ENCODE measurements around the gene C19orf73. TPM values are rescaled to one million over a fixed set of nuclear protein-coding genes. Genes with fewer than 3 reads are reported as not detected.

Gene C19orf73
- total RNA-seq, 1 donor from 2014 or later = 2.3 TPM

GRCh38 chr19:49109051-49109450 lies 9.9 kb downstream of the C19orf73 start:
- peaks cover 42% of the 10 kb centered on the region for H3K4me1 Mint-ChIP-seq (ENCODE audit: unreplicated experiment)
- no peaks in the 10 kb centered on the region for H3K9me3 Mint-ChIP-seq
- no peaks in the 10 kb centered on the region for H3K27me3 Mint-ChIP-seq
- peak overlapping the region; percentile 2 for H3K4me3 Mint-ChIP-seq
- no peak for TF ChIP-seq CTCF (conservative IDR thresholded peaks at IDR 0.05)
- no peak for DNase-seq (ENCODE audit: extremely low spot score, unreplicated experiment)
- peaks cover 26% of the 10 kb centered on the region for H3K36me3 Mint-ChIP-seq
- H3K27ac Mint-ChIP-seq = peak overlapping the region; percentile 34

GRCh38 chr19:49107625-49108459 lies 11.1 kb downstream of the C19orf73 start:
- Mint-ChIP-seq H3K9me3 (no peaks in the 10 kb centered on the region), H3K36me3 (peaks cover 26% of the 10 kb centered on the region), H3K4me1 (ENCODE audit: unreplicated experiment) (peaks cover 37% of the 10 kb centered on the region), H3K27ac (no peak overlapping the region), H3K4me3 (no peak overlapping the region), H3K27me3 (no peaks in the 10 kb centered on the region)
- TF ChIP-seq CTCF (conservative IDR thresholded peaks at IDR 0.05) = no peak
- DNase-seq (ENCODE audit: extremely low spot score, unreplicated experiment) = no peak

GRCh38 chr19:49106648-49107135 lies 12.3 kb downstream of the C19orf73 start:
- Mint-ChIP-seq H3K27me3 (no peaks in the 10 kb centered on the region), H3K27ac (peak overlapping the region; percentile 90)

GRCh38 chr19:49104229-49104864 lies 14.6 kb downstream of the C19orf73 start:
- H3K27ac Mint-ChIP-seq = peak overlapping the region; percentile 43
- no peaks in the 10 kb centered on the region for H3K9me3 Mint-ChIP-seq
- peaks cover 27% of the 10 kb centered on the region for H3K4me1 Mint-ChIP-seq (ENCODE audit: unreplicated experiment)

More at GRCh38 chr19:49106648-49107135, 12.3 kb downstream of the C19orf73 start:
- peaks cover 26% of the 10 kb centered on the region for H3K36me3 Mint-ChIP-seq
- peak; percentile 85 for TF ChIP-seq CTCF (conservative IDR thresholded peaks at IDR 0.05)
- H3K4me3 Mint-ChIP-seq = peak overlapping the region; percentile 5
- no peaks in the 10 kb centered on the region for H3K9me3 Mint-ChIP-seq
- H3K4me1 Mint-ChIP-seq (ENCODE audit: unreplicated experiment) = peaks cover 33% of the 10 kb centered on the region
- no peak for DNase-seq (ENCODE audit: extremely low spot score, unreplicated experiment)

More at GRCh38 chr19:49104229-49104864, 14.6 kb downstream of the C19orf73 start:
- Mint-ChIP-seq H3K27me3 (no peaks in the 10 kb centered on the region), H3K36me3 (peaks cover 39% of the 10 kb centered on the region), H3K4me3 (no peak overlapping the region)
- no peak for DNase-seq (ENCODE audit: extremely low spot score, unreplicated experiment)
- no peak for TF ChIP-seq CTCF (conservative IDR thresholded peaks at IDR 0.05)

All from type B pancreatic cell (in vitro differentiated cells).